NCI-H2196 treated with DMSO at 0.1 percent for 48 hours (cell line): ENCODE data around the gene CTNNBIP1.
A peak's percentile ranks its signal among the peaks of the same experiment; 100 is the strongest.

Experiments
- DNase-seq: peaks from one replicate; lab custom pipeline; 2025; ENCODE audit not compliant: unreplicated experiment; lab: John Stamatoyannopoulos, UW

The CTNNBIP1 gene

DNA sequence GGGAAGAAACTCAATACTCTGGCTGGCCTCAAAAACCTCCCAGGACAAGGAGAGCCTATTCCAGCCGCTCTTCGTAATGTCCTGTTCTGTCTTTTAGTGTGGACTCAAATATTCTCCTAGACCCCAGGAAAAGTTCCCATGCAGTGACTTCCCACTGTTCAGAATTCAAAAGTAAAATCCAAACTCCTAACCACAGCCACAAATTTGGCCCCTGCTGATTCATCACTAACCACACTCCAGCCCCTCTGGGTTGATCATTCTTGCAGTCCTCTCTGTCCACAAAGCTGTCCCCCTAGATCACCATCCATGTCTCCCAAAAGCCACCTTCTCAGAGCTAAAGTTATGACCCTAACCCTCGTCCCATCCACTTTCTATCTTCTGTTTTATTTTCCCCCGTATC is 5.1 kb downstream of the CTNNBIP1 start:
- DNase-seq = no peak

DNA sequence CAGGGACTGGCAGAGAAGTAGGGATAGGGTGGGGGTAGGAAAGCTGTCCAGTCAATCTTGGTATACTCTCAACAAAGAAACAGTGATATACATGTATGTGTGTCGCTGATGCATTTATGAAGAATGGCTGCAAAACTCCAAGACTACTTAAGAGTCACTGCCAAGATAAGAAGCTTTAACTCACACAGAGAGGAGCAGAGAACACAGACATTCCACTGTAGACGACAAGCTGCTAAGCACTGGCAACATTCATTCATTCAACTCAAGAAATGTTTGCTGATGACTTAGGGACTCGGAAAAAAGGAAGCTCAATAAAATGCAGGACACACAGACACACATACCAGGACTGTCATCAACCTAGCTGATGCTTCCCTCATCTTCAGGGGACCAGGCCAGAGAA is 5.5 kb downstream of the CTNNBIP1 start:
- no peak for DNase-seq

DNA sequence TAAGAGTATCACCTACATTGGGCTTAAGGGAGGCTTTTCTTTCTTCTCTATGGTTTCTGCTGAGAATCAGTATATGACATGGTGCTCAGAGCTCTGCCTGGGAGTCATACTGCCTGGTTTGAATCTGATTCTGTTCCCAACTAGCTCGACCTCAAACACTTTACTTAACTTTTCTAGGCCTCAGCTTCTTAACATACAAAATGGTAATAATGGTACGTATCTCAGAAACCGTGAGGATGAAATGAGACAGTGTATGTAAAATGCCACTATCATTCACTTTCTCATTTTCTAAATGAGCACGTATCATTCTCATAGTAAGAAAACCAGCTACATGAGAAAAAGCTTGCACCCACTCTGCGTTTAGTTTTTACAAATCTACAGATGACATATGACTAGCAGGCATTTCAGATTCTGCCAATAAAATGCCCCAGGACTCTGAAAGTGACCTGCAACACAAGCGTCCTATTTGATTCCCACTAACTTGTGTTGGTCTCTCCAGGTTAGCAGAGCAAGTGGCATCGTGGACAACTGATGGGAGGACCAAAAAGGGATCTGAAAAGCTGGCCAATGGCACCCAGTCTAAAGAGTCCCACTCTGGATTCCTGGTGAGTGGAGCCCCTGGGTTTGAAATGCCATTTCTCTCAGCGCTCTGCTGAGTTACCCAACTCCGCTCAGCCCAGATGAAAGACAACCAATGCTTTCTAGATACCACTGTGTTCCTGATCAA is 6.1 kb downstream of the CTNNBIP1 start:
- no peak for DNase-seq

DNA sequence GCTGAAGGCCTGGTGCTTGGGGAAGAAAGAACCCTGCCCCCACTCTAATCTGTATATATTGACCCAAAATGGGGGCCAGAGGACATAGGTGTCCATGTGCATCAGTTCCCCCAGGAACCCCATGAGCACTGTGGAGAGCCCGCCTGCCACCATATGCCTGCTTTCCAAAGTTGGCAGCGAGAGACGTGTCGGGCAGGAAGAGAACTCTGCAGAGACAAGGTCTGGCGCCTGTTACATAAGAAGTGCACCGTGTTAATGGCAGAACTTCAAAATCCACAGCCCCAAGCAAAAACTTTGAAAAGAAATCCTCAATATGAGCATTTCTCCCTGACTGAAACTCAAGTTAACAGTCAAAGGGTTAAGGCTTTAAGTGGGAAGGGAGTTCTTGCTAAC is 8.0 kb downstream of the CTNNBIP1 start:
- DNase-seq = no peak

DNA sequence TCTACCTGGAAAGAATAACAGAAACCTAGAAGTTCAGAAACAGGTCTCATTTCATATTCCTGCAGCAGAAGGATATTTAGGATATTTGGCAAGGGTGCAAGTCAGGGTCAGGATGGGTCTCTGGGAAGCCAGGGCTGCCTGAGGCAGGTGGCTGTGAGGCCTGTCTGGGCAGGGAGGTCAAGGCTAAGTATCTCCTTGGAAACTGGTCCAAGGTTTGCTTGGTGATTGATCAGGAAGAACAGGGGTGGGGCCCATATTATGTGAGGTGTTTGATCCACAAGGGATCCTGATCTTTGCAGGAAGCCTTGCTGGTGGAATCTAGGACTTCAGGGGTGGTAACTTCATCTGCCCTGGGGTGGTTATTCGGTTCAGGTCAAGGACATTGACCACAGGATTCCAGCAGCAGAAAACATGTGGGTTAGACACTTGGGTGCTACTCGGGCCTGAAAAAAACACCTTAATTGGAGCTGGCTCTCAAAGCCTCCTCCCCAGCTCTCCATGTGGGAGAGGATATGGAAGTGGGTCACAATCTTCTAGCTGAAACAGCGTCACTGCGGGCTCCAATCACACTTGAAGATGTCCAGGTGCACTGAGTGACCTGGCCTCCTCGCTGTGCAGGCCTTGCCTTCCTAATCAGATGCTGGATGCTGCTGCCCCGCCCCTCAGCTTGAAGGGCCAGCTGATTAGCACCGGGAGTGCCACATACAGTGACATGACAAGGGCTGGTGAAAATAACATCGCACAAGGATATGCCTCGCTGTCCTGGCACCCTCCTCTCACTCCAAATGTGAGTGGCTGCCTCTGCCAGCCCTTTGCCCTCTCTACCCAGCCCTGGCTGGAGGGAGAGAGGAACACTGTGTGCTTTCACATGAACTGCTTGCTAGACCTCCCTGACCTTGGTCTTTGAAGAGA is 8.7 kb downstream of the CTNNBIP1 start:
- DNase-seq = no peak

DNA sequence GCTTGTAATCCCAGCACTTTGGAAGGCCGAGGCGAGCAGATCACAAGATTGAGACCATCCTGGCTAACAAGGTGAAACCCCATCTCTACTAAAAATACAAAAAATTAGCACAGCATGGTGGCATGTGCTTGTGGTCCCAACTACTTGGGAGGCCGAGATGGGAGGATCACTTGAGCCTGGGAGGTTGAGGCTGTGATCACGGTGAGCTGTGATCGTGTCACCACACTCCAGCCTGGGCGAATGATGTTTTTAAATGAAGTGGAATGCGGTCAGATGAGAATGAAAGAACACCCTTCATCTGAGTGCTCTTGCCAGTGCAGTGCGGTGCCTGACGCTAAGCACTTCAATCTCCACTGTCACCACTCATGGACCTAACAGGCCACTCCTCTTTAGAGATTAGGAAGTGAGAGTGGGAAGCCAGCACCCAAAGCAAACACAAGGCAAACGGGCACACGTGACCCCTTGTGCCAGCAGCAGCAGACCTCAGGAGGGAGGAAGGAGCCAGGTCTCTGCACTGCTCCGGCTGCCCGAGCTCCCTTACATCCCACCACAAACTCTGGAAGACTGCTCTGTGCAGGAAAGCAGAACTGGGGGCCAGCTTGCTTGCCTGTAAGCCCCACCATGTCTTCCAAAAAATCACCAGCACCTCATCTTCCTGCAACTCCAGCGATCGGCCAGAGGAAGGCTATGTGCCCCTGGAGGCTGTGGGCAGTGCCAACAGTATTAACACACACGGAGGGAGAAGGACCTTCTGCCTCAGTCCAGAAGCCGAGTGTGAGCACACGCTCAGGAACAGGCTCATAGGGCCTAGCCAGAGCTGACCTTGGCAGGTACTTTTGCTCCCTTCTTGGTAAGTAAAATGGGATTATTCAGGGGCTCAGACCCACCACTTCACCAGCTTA is 9.7 kb downstream of the CTNNBIP1 start:
- peak; percentile 86 for DNase-seq

DNA sequence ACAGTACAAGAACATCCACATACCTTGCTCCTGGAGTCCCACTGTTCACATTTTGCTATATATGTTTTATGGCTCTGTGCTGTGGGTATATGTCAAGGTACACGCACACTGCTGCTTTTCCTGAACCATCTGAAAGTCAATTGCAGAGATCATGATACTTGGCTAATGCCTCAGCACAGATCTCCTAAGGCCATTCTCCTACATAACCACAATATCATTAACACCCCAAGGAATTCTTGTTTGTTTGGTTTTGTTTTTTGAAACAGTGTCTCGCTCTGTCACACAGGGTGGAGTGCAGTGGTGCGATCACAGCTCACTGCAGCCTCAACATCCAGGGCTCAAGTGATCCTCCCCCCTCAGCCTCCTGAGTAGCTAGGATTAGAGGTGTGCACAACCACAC is 16.0 kb downstream of the CTNNBIP1 start:
- DNase-seq = no peak

DNA sequence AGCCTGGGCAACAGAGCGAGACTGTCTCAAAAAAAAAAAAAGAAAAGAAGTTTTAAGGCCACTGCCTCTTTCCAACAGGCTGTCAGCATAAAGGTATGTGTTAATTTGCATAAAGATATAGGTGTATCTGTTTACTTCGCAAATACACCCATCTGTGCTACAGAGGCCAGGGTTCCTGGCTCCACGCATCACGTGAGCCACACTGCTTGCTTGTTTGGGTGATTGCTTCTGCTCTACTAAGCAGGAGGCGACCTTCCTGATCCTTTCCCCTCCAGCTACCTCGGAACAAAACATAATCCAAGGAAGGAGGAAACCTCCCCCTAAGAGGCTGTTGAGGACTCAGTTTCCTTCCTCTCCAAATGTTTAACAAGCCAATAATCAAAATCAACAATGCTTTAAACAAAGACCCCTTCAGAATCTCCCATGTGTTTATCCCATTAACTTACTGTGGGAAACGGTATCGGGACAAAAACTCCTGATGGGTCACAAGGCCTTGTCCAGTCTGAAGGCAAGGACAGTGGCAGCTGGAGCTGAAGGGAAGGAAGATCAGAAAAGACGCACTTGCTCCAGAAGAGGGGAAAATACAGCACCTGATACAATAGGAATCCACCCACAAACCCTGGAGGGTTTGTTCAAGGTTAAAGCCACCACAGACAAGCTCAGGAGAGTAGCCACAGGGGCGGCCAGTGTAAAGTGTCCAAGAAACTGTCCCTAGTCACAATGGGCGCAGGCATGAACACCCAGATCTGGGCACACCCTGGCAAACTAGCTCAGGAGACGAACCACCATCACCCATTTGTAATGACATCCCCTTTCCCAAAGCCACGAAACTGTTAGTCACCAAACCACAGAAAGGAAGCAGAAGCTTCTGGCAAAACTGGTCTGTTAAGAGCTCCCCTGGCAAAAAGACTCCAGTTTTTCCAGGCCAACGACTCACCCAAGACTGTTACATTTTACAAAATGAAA is 17.2 kb downstream of the CTNNBIP1 start:
- no peak for DNase-seq

DNA sequence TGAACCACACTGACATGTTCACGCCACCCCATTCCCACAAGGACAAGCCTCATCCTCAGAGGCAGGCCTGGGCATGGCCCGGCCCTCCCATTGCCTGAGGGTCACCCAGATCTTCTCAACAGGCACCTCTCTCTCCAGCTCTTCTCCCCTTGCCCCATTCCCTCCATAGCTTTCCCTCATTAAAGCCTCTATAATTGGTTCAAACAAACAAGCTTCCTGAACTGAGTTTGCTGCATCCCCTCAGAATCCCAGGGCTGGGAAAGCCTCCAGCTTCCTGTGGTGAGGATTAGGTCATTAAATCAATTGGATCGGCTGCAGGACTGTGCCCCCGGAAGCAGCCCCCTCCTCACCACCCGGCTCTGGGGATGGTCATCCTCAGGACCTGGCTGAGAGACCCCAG is 18.9 kb downstream of the CTNNBIP1 start:
- no peak for DNase-seq

DNA sequence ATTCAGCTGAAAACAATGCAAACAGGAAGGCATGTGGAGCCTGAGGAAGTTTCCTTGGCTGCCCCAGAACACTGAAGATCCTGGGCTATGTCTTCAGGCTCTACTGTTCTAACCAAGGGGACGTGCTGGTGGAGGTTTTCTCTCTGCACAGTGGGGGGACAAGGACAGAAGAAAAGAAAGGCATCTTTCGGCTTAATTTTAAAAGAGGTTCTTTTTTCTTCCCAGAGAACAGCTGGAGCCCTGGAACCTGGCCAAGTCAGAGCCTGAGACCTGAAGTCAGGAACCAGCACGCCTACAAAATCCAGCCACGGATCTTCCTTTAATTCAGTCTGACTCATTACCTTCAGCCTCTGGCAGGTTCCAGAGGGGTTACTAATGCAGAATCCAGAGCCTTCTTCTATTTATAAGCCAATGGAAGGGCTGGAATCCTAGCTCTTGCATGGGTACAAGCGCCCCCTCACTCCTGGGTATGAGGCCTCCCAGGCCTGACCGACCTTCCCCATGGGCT is 19.8 kb downstream of the CTNNBIP1 start:
- DNase-seq = no peak

DNA sequence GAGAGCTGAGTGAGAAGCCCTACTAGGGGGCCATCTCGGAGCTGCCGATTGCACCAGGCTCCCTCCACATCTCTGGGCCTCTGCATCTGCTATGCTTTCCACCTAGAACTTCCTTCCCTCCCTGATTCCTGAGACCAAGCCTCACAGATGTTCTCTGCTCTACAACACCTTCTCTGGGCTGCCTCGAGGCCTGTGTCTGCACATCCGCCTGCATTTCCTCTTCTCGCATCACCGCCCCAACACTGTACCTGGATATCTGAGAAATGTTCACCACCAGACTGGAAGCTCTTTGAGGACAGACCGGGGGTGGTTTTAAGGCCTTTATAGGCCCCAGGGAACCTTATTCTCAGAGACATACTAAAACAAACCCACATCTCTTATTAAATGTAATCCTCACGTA is 20.7 kb downstream of the CTNNBIP1 start:
- no peak for DNase-seq

DNA sequence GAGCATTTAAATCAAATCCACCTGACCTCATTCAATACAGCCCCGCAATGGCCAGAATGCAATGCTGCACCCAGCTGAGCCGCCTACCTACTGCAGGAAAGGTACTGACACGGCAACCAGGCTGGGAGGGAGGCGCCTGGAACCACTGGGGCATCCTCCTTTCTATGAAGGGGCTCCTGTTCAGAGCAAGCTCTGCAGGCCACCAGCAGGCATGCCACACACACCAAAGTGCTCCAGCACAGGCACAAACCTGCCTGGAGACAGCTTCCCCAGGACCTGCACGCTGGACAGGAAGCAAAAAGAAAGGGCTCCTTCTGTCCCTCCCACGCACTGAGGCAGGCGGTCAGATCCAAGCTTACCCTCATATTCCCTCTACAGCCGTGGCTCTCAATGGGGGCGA is 21.2 kb downstream of the CTNNBIP1 start:
- DNase-seq = no peak

DNA sequence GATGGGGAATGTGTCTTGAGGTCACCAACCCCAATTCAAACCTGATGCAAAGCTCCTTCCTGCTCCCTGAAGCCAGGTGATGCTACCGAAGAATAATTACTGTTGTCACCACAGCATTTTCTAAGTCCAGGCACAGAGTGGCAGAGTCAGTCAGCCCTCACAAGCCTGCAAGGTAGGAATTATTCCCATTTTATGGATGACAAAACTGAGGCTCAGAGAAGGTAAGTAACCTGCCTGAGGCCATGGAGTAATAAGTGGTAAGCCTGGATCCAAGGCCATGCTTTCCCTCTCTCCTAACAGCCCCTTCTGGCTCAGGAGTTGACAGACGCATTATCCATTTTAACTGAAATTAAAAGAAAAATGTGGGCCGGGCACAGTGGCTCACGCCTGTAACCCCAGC is 23.0 kb downstream of the CTNNBIP1 start:
- no peak for DNase-seq

DNA sequence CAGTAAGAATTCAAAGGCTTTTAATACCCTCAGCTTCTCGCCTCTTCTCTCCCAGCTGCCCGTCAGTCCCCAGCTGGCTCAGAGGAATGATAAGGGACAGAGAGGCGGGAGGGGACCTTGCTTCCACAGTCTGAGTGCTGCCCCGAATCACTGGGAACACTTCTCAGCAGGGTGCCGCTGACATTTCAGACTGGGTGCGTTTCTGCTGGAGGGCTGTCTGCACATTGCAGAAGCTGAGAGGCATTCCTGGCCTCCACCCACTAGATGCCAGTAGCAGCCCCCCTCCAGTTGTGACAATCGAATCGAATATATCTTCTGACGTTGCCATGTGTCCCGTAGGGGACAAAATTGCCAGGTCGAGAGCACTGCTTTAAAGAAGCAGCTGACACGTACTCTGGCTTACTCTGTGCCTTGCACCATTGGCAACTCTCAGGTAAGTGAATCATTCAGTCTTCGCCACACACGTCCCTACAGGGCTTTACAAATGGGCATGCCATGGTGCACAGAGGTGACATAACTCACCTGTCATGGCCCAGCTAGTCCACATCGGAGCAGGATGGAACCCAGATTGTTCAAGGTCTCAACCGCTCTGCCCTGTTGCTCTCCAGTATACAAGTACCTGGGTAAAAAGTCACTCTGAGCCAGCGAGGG is 23.9 kb downstream of the CTNNBIP1 start:
- DNase-seq = no peak

DNA sequence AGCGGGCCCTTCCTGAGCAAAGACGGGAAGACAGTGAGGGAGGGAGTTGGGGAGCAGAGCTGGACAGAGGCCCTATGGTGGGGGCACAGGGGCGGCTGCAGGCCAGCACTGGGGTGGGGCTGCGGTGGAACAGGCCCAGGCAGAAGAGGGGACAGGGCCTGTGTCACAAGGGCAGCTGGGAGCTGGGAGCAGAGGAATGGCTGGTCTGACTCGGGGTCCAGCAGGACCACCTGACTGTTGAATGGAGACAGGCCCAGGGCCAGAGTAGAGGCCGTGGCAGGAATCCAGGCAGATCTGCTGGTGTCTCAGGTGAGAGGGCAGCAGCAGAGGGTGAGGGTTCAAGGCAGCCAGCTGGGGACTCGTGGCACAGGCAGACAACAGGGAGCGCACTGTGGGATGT is 25.3 kb downstream of the CTNNBIP1 start:
- DNase-seq = no peak

DNA sequence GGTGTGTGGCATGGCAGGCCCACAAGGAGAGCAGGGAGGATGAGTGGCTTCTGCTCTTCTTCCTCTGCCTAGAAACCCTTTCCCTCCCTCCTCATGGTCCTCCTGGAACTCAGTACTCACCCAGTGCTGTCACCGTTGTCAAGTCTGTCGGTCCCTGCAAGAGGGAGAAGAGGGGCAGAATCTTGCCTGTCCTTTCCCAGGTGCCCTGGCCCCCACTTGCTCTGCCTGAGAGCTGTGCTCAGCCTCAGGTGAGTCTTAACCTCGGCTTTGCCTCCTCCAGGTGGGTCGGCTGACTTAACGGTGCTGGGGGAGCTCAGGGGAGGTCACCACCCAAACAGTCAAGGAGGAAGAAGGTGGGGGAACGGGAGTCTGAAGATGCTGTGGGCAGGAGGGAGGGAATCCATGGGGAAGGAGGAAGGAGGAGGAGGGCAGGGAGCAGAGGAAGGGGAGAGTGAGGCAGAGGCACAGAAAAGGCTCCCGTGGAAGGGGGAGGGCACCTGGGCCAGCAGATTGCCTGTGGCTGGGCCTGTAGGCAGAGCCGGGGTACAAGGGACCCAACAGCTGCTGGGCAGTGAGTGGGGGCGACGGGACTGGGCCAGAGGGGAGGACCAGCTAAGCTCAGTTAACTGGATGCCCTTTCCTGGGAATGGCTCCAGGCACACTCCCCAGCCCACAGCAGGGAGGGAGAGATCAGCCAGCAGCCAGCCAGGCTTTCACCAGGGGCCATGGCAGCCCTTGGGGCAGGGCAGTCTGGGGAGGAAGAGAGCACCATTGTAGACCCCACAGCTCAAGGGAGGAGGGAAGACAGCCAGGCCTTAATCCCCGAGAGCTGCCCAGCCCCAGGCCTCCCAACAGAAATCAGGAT is 26.3 kb downstream of the CTNNBIP1 start:
- DNase-seq = no peak

DNA sequence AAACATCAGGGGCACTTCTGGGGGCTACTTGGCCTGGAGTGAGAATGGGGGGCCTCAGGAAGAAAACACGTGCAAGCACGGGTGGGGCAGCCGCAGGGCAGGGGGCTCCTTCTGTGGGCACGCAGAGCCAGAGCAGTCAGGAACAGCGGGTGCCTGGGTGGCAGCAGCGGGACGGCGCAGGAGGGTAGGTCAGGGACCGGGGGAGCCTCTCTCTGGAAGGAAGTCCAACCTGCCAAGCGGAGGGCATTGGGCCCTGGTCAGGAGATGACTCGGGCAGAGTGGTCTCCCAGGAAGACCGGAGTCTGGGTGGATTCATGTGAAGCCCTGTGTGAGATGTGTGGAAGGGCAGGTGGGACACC is 27.1 kb downstream of the CTNNBIP1 start:
- no peak for DNase-seq

DNA sequence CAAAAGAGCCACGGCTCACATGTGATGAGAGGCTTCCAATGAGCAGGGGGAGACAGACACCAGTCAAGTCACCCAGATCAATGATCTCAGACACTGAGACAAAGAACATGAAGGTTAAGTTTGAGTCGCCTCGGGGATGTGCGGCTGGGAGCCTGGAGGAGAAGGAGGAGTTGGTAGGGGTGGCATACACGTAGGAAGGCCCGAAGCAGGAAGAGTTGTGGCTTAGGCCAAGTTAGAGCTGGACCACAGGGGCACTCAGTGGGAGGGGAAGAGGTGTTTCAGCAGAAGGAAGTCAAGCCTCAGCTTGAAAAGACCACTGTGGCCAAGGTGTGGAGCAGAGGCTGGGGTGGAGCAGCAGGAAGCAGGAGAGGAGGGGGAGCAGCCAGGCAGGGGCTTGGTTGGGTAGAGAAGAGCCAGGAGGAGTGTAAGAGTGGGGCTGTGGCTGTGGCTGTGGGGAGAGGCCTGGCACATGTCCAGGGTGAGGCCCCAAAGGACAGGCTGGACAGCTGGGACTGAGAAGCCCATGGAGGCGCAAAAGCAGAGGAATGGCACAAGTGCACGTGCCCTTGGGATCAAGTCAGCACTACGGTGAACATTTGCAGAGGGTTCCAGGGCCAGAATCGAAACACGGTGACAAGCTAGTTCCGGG is 27.6 kb downstream of the CTNNBIP1 start:
- no peak for DNase-seq
